ENCODE measurements around the gene MYO9A.

GRCh38 chr15:72140088-72140487 lies 22.1 kb upstream of the MYO9A start:
- no peak for TF ChIP-seq CTCF (IDR thresholded peaks at IDR 0.05; ENCODE audit: poor library complexity)
- no peak for TF ChIP-seq EZH2 (IDR thresholded peaks at IDR 0.05; ENCODE audit: borderline replicate concordance)

Data from hepatocyte (in vitro differentiated cells).